HEK293 (cell line): ENCODE measurements around the gene POLR1E.

ENCODE experiments used
- CTCF ChIP-seq: fragments of 450-650 bp; formaldehyde crosslinking; IDR thresholded peaks from 2 replicates; pipeline ENCODE4 v1.5.1; 2016; ENCODE audit warnings: missing biosample characterization, missing genetic modification characterization
- ZNF558 ChIP-seq: fragments of 450-650 bp; formaldehyde crosslinking; IDR thresholded peaks from 2 replicates; pipeline ENCODE4 v1.5.1; 2016; ENCODE audit warnings: missing biosample characterization, missing genetic modification characterization

GRCh38 chr9:37437010-37437409, 48.7 kb upstream of the POLR1E start:
- no peak for TF ChIP-seq CTCF
- no peak for TF ChIP-seq ZNF558
